Measurements from ENCODE around the gene SYNE2.
A peak's percentile ranks its signal among the peaks of the same experiment; 100 is the strongest.

DNA sequence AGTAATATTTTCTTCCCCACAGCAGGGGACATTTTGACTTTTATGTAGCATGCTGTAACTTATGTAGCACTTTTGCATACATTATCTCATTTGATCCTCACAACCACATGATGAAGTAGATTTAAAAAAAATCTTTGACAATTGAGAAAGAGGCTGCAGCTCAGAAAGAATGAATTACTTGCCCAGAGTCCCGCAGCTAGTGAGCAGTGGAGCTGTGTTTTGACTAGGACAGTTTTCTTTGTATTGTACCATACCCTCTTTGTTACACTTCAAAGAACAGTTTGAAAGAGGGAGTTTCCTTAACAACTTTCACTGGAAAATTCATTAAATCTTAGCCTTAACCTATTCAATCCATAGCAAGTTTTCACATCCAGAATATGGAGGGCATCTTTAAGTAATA lies 58.6 kb downstream of the SYNE2 start:
- no peak for TF ChIP-seq CTCF (IDR thresholded peaks at IDR 0.05; ENCODE audit: poor library complexity, severe bottlenecking)
- peak; percentile 12 for TF ChIP-seq SMC3 (conservative IDR thresholded peaks at IDR 0.05; ENCODE audit: poor library complexity)
- no peak for TF ChIP-seq POLR2AphosphoS5 (IDR thresholded peaks at IDR 0.05)
- no peak for TF ChIP-seq TAF1 (IDR thresholded peaks at IDR 0.05; ENCODE audit: low read depth)

Measured in neural cell (in vitro differentiated cells).